COLO829 (cell line): ENCODE measurements around the gene DHX16.
"Not testable (repeated sequence)": the region's sequence is repeated elsewhere in the genome, so short reads cannot be mapped to it uniquely, and the experiment has no call there.

ENCODE experiments used
- DNase-seq: peaks from one replicate; pipeline ENCODE4 v3.0.0; 2012; ENCODE audit warnings: low spot score

DHX16 gene

DNA sequence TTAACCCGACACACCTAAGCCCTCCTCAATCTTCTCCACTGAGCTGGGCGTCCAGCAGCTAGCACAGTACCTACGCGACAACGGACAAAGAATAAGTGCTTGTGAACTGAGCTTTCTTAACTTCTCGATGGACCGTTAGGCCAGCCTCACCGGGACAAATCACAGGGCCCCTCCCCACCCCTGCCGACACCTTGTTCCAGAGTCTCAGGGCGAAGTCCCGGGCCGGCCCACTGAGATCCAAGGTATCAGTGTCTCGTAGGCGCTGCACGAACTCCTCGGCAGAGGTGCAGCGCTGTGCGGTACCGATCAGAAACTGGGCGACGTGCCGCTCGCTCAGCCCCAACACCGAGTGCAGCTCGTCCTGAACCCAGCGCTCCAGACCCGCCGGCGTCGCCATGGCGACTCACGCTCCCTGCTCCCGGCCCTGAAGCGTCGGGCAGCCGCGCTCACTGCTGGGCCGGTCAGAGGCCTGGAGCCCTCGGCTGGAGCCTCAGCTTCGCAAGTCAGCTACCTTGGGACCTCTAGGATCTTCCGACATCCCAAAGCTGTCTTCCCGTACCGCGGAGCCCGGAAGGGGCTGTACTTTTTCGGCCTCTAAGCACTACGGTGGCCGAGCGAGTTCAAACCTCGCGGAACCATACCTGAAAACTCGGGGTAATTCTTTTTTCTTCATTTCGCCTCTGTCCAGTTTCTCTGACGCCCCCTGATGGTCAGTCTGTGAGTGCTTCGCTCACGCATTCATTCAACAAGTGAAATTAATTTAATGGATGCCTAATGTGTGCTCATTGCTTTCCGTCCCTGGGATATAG lies at the start of gene DHX16:
Gene DHX16 (minus strand): TSS at position 562 of the 809 bp plus-strand sequence. CDS start 165 bp downstream, at position 397.
- peak; percentile 98 for DNase-seq

GRCh38 chr6:30722025-30722279 lies 49.1 kb upstream of the DHX16 start:
- not testable (repeated sequence) for DNase-seq

DNA sequence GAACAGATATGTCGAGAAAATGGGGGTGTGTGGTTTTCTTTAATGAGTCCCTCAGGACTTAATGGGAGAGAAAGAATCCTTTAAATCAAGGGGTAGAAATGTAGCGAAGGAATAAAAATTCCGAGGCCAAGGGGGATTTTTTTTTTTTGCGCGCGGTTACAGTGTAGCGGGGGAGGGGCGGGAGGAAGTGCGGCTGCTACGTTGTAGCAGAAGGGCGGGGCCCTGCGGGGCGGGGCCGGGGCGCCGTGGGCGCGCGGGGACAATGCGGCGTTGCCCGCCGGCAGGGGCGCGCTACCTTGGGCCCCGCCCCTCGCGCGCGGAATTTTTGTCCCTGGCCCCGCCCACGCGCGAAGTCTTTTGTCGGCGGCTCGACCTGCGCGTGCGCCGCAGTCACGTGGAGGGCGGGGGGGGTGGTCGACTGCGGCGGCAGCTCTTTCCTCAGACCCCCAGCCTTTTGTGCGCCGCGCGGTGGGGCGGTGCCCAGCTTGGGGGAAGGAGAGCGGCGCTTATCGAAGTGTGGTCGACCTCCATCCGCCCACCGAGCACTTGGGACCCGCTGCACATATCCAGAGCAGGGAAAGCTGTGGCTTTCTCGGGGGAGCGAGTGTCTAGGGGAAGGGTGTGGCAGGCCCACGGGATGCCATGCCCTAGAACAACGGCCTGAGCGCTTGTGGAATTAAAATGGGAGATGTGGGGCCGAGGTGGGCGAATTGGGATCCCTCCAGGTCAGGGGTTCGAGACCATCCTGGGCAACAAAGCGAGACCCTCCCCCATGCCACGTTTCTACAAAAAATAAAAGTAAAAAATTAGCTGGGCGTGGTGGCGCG lies 48.6 kb upstream of the DHX16 start:
- peak; percentile 83 for DNase-seq

GRCh38 chr6:30720738-30721197 lies 48.0 kb upstream of the DHX16 start:
- no peak for DNase-seq

GRCh38 chr6:30719791-30720737 lies 47.3 kb upstream of the DHX16 start, which contains the start of gene TUBB:
Gene TUBB, plus strand, starts transcription at chr6:30720352. Its CDS starts 155 bp downstream, at chr6:30720507.
- peak; percentile 89 for DNase-seq

DNA sequence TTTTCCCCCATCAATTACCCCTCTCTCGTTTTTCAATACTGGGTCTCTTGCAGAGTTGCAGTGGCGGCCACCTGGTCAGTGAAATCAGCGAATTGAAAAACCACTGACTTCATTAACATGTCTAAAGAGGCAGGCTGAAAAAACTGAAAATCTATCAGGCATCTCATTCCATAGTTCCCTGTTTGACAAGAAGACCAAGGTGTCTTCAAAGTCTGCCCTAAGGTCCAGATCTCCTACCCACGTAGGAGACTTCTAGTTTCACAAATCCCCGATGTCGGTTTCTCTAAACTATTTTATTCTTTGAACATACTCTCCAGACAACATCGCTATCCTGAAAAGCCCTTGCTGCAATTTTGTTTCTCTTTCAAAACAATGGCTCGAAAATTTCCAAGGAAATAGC lies 46.5 kb upstream of the DHX16 start:
- DNase-seq = no peak

DNA sequence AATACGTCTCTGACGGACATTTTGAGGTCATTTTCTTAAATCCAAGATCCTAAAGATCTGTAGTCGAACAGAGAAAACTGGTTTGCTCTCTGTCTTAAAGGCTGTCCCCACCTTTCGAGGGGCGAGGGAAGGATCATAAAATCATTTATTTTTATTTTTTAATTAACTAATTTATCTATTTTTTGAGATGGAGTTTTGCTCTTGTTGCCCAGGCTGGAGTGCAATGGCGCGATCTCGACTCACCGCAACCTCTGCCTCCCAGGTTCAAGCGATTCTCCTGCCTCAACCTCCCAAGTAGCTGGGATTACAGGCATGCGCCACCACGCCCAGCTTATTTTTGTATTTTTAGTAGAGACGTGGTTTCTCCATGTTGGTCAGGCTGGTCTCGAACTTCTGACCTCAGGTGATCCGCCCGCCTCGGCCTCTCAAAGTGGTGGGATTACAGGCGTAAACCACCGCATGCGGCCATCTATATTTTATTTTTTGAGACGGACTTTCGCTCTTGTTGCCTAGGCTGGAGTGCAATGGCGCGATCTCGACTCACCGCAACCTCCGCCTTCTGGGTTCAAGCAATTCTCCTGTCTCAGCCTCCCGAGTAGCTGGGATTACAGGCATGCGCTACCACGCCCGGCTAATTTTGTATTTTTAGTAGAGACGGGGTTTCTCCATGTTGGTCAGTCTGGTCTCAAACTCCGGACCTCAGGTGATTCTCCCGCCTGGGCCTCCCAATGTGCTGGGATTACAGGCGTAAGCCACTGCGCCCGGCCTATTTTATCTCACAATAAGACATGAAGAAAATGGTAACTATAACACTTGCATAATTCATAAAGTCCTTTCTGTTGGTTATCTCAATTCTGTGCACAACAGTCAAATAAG lies 45.3 kb upstream of the DHX16 start:
- not testable (repeated sequence) for DNase-seq

DNA sequence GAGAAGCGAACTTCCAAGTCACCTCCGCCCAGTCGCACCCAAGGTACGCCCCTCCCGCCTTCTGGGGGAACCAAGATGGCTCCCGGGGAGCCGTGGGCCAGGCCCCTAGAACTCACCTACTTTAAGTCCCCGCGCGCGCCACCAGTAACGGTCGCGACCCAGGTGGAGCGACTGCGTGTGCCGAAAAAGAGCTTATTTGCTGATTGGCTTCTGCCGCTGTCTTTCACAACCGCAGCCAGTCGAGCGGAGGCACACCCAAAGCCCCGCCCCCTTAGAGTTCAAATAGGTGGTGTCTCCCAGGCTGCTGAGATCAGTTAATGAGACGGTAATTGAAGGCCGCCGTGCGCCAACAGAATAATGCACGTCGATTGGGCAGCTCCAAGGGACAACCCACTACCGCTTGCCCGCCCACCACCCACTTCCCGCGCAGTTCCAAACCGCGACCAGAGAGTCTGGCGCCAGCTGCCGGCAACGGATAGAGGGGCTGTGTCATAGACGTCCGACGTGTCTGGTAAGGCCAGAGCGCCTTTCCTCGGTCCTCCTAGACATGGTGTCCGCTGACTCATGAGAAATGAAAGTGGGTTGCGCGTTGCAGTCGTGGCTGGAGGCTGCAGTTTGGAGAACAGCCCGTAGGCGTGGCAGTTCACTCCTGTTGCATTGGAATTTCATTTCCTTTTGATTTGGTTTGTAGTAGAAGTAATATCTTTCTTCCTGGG lies 44.5 kb upstream of the DHX16 start, which contains the start of gene MDC1:
Gene MDC1 (minus strand): TSS at position 153 of the 716 bp plus-strand sequence. CDS start 2,106 bp downstream, outside the sequence.
- peak; percentile 97 for DNase-seq

DNA sequence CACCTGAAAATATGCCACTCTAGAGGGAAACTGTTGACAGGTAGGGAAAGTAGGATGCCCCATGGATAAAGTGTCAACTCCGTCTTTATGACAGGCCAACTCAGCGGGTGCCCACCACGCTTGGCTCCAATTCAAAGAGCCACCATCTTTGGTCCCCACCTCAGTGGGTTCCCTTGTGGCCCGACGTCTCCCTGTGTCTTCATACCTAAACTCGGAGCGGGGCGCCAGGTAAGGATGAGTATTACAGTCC lies 44.0 kb upstream of the DHX16 start:
- no peak for DNase-seq

GRCh38 chr6:30714263-30714662 lies 41.5 kb upstream of the DHX16 start:
- DNase-seq = no peak

DNA sequence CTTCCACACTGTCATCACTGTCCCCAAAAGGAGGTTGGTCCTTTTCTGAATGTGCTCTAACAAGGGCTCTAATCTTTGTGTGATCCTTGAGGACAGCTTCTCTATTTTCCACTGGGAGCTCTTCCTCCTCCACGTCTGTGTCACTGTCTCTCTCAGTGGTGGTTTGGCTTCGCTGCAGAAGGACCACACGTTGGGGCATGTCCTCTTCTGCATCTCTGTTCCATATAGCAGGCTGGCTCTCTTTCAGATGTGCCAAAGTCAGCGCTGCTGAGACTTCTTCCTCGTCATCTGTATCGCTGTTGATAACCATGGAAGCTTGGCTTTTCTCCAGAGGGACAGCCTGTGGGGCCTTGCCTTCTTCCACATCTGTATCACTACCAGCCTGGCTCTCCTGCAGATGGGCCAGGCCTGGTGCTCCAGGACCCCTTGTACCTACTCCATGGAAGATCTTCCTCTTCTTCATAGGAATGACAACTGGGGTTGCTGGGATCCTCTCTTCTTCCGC lies 39.7 kb upstream of the DHX16 start:
- no peak for DNase-seq

GRCh38 chr6:30711758-30712380 lies 39.1 kb upstream of the DHX16 start:
- DNase-seq = no peak

DNA sequence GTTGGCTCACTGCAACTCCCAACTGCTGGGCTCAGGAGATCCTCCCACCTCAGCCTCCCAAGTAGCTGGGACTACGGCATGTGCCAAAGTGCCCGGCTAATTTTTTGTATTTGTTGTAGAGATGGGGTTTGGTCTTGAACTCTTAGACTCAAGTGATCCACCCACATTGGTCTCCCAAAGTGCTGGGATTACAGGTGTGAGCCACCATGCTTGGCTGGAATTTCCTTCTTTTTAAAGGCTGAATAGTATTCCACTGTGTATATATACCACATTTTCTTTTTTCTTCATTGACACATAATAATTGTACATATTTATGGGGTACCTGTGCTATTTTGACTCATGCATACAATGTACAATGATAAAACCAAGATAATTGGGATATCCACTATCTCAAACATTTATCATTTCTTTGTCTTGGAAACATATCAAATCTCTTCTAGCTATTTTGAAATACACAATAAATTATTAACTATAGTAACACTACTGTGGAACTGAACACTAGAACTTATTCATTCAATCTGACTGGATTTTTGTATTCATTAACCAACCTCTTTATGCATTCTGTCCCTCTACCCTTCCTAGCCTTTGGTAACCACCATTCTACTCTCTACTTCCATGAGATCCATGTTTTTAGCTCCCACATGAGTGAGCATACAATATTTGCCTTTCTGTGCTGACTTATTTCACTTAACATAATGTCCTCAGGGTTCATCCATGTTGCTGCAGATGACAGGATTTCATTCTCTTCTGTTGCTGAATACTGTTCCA lies 36.5 kb upstream of the DHX16 start:
- DNase-seq = no peak

GRCh38 chr6:30707281-30707850 lies 34.6 kb upstream of the DHX16 start:
- no peak for DNase-seq

DNA sequence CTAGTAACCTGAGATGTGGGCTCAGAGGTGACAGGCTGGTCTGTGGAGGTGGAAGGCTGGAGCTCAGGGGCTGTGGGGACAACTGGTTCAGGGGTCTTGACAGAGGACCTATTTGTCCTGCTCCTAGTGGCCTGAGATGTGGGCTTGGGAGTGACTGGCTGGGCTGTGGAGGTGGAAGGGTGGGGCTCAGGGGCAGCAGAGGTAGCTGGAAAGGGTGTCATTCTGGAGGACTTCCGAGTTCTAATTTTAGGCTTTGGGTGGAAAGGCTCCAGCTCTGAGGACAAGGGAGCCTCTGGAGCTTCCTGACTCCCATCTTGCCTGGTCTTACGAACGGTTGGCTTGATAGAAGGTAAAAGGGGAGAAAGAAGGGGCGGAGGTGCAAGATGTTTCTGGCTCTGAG lies 32.8 kb upstream of the DHX16 start:
- no peak for DNase-seq

GRCh38 chr6:30703821-30704220 lies 31.0 kb upstream of the DHX16 start:
- DNase-seq = no peak

- DNase-seq = no peak
Measured at GRCh38 chr6:30703011-30703410, 30.2 kb upstream of the DHX16 start.

DNA sequence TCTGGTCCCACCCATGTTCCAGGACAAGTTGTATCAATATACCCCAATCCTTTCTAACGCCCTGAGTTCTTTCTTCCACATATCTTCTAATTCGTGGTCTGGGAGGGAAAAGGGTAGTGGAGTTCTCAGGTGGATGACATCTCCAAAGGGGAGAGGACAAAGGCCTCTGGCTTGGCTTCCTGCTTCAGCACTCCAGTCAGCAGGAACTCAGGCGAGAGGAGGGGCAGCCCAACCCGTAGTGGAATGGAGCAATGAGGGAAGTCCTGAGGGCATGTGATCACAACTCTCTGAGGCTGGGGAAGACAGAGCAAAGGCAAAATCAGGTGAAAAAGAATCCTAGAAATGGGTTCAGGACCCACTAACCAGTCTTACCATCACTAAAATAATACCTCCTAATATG lies 27.5 kb upstream of the DHX16 start:
- DNase-seq = no peak

DNA sequence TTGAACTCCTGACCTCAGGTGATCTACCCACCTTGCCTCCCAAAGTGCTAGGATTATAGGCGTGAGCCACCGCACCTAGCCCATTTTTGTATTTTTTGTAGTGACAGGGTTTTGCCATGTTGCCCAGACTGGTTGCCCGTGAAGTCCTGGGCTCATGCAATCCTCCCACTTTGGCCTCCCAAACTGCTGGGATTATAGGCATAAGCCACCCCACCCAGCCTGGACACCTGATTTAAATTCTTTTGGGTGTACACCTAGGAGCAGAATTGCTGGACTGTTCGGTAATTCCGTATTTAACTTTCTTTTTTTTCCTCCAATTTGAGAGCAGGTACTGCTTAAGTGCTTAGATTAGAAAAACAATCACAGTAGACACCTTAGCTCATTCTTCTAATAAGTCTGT lies 23.6 kb upstream of the DHX16 start:
- no peak for DNase-seq
